Measurements from ENCODE around the gene ABHD11. TPM values are rescaled to one million over a fixed set of nuclear protein-coding genes. Genes with fewer than 3 reads are reported as not detected.

Gene ABHD11
- total and polyA plus RNA-seq, 9 of the 15 experiments (the other 6 are each of a cell fraction or from before 2014, with no cell fraction given): 7.7 to 44.2 (median 18.9) TPM

DNA sequence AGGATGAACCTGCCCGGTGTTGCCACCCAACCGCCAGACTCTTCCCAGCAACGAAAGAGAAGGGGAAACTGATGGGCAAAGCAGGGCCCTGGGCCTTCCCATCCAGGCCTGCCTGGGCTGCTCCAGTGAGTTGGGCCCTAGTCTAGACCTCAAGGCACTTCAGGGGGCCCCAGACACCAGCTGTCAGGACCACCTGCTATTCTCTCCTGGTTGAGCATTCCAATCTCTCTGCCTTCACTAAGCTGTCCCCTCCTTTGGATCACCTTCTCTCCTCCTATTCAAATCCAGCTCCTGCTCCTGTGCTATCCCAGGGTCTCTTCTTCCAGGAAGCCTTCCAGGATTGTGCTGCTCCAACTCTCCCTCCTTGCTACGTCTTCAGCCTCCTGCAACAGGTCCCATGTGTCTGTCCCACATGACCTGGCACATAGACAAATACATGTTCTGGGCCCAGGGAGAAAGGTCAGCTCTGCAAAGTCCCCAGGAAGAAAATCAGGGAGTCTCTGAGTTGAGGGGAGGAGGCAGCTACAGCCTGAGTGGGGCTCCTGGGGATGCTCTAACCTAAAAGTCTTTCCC lies 22.2 kb downstream of the ABHD11 start:
- ATAC-seq: no peak
- Histone ChIP-seq H3K9me3 (replicated peaks; ENCODE audit: control insufficient read depth, insufficient read depth, low read depth, low read length) (no peaks in the 10 kb centered on the region), H3K27ac (ENCODE audit: extremely low read depth, low read depth, low read length) (0 out of 3 replicates have a peak overlapping the region, but pooled peaks have one; percentile 10), H3K9me1 (ENCODE audit: control insufficient read depth, insufficient read depth, low read length) (peaks cover 6% of the 10 kb centered on the region), H3K79me2 (ENCODE audit: control insufficient read depth, insufficient read depth, low read length) (peaks cover 10% of the 10 kb centered on the region; the same call in 2 of the 3 replicates), H4K20me1 (replicated peaks; ENCODE audit: control insufficient read depth, insufficient read depth, low read length) (peaks cover 35% of the 10 kb centered on the region), H3K4me3 (no peak overlapping the region), H3K4me1 (replicated peaks in 1 of 2; ENCODE audit: control insufficient read depth in 2 of 2, insufficient read depth in 2 of 2, low read length in 2 of 2) (peaks cover 20 to 50% of the 10 kb centered on the region in 2 experiments), H3K36me3 (ENCODE audit: control insufficient read depth, insufficient read depth, low read length) (no peaks in the 10 kb centered on the region), H3K4me2 (ENCODE audit: insufficient read depth, low read length) (peak overlapping the region; percentile 42), H2AFZ (ENCODE audit: low read depth, low read length) (no peak overlapping the region), H3K27me3 (ENCODE audit: control insufficient read depth in 2 of 2, insufficient read depth in 2 of 2, low read length in 2 of 2) (no peaks in the 10 kb centered on the region), H3K9ac (ENCODE audit: insufficient read depth in 1 of 2, low read depth in 2 of 2, low read length in 2 of 2) (peak overlapping the region in 1 of 2 experiments; percentile 40; a peak in 1 of 4 replicates)
- in situ Hi-C loops (cut with MboI) (no loop called here), intact Hi-C loops (cut with micrococcal nuclease) (loop anchor here (5.0 kb wide), 1 partner anchor 34 kb away; the partner anchor contains the start of genes BUD23 and DNAJC30)
- CTCF ChIA-PET (ENCODE audit: low intra/inter-chr PET ratio): no interaction called here
- 38% methylated on average over 4 of the region's 4 CpGs for WGBS (ENCODE audit: insufficient coverage, low coverage, missing lambda C conversion rate)
- BruUV-seq (replicated peaks): no TSS peak
- FAIRE-seq: no peak
- POLR2A ChIA-PET: interaction anchor here (0.9 to 3.3 kb wide), 4 partner anchors 10 to 130 kb away, joined by 3 to 16 read pairs (median 5); no protein-coding TSS in a partner anchor
- no peak for DNase-seq (ENCODE audit: extremely low read depth in 1 of 4, low spot score in 3 of 4)
- TF ChIP-seq ZNF512 (tag; IDR thresholded peaks at IDR 0.05): no peak
- no peak for TF ChIP-seq ZZZ3 (IDR thresholded peaks at IDR 0.05)
- peak in 1 of 2 experiments; percentile 50; a peak in 1 of 4 replicates for TF ChIP-seq RCOR1 (IDR thresholded peaks at IDR 0.05; ENCODE audit: borderline replicate concordance in 1 of 2, low read depth in 2 of 2, low read length in 2 of 2)
- TF ChIP-seq LARP7 (IDR thresholded peaks at IDR 0.05): no peak
- TF ChIP-seq, protein P1, sequence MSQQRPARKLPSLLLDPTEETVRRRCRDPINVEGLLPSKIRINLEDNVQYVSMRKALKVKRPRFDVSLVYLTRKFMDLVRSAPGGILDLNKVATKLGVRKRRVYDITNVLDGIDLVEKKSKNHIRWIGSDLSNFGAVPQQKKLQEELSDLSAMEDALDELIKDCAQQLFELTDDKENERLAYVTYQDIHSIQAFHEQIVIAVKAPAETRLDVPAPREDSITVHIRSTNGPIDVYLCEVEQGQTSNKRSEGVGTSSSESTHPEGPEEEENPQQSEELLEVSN (IDR thresholded peaks at IDR 0.05; ENCODE audit: borderline replicate concordance in 1 of 2, extremely low read depth in 1 of 2, insufficient read depth in 1 of 2, insufficient read length in 1 of 2, low read depth in 1 of 2, low read length in 1 of 2, poor library complexity in 1 of 2, severe bottlenecking in 1 of 2): no peak
- TF ChIP-seq BACH1 (tag; IDR thresholded peaks at IDR 0.05): no peak
- TF ChIP-seq U2AF2 (optimal IDR thresholded peaks at IDR 0.05; ENCODE audit: low read depth, low read length): no peak
- TF ChIP-seq POU5F1 (IDR thresholded peaks at IDR 0.05; ENCODE audit: borderline replicate concordance, low read depth, low read length, partially characterized antibody): no peak
- TF ChIP-seq HDAC1 (IDR thresholded peaks at IDR 0.05): peak in 1 of 2 experiments; percentile 55; a peak in 1 of 4 replicates
- TF ChIP-seq POLR3G (IDR thresholded peaks at IDR 0.05; ENCODE audit: extremely low read depth, insufficient read length, insufficient replicate concordance): no peak
- no peak for TF ChIP-seq ZNF707 (CRISPR knock-in tag; conservative IDR thresholded peaks at IDR 0.05)
- no peak for TF ChIP-seq NCOA2 (IDR thresholded peaks at IDR 0.05; ENCODE audit: partially characterized antibody in 2 of 2)
- TF ChIP-seq RBM25 (IDR thresholded peaks at IDR 0.05; ENCODE audit: low read depth, low read length, severe bottlenecking): peak; percentile 84
- no peak for TF ChIP-seq ZNF347 (CRISPR knock-in tag; IDR thresholded peaks at IDR 0.05; ENCODE audit: low read depth)
- TF ChIP-seq RBM14 (IDR thresholded peaks at IDR 0.05; ENCODE audit: borderline replicate concordance, insufficient read depth, low read depth, low read length): no peak
- TF ChIP-seq HMGXB4 (CRISPR knock-in tag; IDR thresholded peaks at IDR 0.05): no peak
- TF ChIP-seq ZNF436 (CRISPR knock-in tag; IDR thresholded peaks at IDR 0.05): peak; percentile 96

All from K562 (cell line).